ENCODE data around the gene DNAH9. TPM values are rescaled to one million over a fixed set of nuclear protein-coding genes. Genes with fewer than 3 reads are reported as not detected.

The DNAH9 gene
- total RNA-seq, 1 experiment from 2014 or later: not detected

DNA sequence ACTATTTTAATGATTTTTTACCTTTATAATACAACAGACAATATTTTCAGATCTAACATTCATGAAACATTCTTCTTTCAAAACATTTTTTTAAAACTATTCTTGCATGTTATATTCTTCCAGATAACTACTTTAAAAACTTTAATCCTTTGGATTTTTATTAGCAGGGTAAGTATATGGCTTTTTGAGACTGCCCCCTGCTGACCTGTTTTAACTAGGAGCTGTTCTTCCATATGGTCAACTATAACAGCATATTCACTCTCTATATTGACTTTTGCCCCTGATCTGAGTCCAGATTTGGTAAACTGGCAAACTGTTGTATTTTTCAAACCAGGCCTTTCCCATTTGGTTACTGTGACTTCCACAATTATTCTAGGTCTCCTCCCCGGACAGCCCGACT, 382.5 kb downstream of the DNAH9 start:
- Mint-ChIP-seq H3K27ac (ENCODE audit: unreplicated experiment) (no peak overlapping the region), H3K27me3 (ENCODE audit: insufficient read depth, unreplicated experiment) (no peaks in the 10 kb centered on the region), H3K4me1 (ENCODE audit: low read depth, unreplicated experiment) (no peaks in the 10 kb centered on the region), H3K9me3 (ENCODE audit: unreplicated experiment) (no peaks in the 10 kb centered on the region), H3K4me3 (ENCODE audit: unreplicated experiment) (no peak overlapping the region), H3K36me3 (ENCODE audit: insufficient read depth, unreplicated experiment) (no peaks in the 10 kb centered on the region)
- Histone ChIP-seq H3K9me3 (no peaks in the 10 kb centered on the region), H3K4me1 (no peaks in the 10 kb centered on the region), H3K36me3 (ENCODE audit: control insufficient read depth, insufficient read depth, low read length) (no peaks in the 10 kb centered on the region; the same call in 1 of the 2 replicates), H3K27me3 (replicated peaks; ENCODE audit: control insufficient read depth, insufficient read depth, low read length) (no peaks in the 10 kb centered on the region), H3K4me3 (ENCODE audit: low read depth, low read length) (no peak overlapping the region)
- no peak for DNase-seq
- intact Hi-C loops (cut with micrococcal nuclease; ENCODE audit: unreplicated experiment): no loop called here
- ChIA-PET POLR2A (no interaction called here), CTCF (interaction anchor here (0.6 kb wide), 1 partner anchor 258 kb away, joined by 4 read pairs; no protein-coding TSS in a partner anchor)
- BruUV-seq (replicated peaks): no TSS peak
- TF ChIP-seq CTCF (IDR thresholded peaks at IDR 0.05; ENCODE audit: insufficient read depth in 1 of 2, low read depth in 1 of 2, low read length in 1 of 2, severe bottlenecking in 1 of 2, unreplicated experiment in 1 of 2): no peak

DNA sequence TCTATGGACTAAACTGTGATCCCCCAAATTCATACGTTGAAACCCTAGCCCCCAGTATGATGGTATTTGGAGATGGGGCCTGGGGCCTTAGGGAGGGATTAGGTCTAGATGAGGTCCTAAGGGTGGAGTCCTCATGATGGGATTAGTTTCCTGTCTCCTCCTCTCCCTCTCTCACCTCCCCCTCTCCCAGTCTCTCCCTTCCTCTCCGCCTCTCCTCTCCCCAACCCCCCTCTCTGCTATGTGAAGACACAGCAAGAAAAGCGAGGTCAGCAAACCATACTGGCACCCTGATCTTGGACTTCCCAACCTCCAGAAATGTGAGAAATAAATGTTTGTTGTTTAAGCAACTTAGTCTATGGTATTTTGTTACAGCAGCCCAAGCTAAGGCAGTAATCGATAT, 383.6 kb downstream of the DNAH9 start:
- Mint-ChIP-seq H3K36me3 (ENCODE audit: insufficient read depth, unreplicated experiment) (no peaks in the 10 kb centered on the region), H3K27ac (ENCODE audit: unreplicated experiment) (no peak overlapping the region), H3K4me3 (ENCODE audit: unreplicated experiment) (no peak overlapping the region), H3K9me3 (ENCODE audit: unreplicated experiment) (no peaks in the 10 kb centered on the region), H3K27me3 (ENCODE audit: insufficient read depth, unreplicated experiment) (no peaks in the 10 kb centered on the region), H3K4me1 (ENCODE audit: low read depth, unreplicated experiment) (no peaks in the 10 kb centered on the region)
- ChIA-PET CTCF (no interaction called here), POLR2A (no interaction called here)
- Histone ChIP-seq H3K9me3 (no peaks in the 10 kb centered on the region), H3K4me3 (ENCODE audit: low read depth, low read length) (no peak overlapping the region), H3K27me3 (replicated peaks; ENCODE audit: control insufficient read depth, insufficient read depth, low read length) (no peaks in the 10 kb centered on the region), H3K4me1 (no peaks in the 10 kb centered on the region), H3K36me3 (ENCODE audit: control insufficient read depth, insufficient read depth, low read length) (no peaks in the 10 kb centered on the region; the same call in 1 of the 2 replicates)
- no TSS peak for BruUV-seq (replicated peaks)
- intact Hi-C loops (cut with micrococcal nuclease; ENCODE audit: unreplicated experiment): no loop called here
- TF ChIP-seq CTCF (IDR thresholded peaks at IDR 0.05; ENCODE audit: insufficient read depth in 1 of 2, low read depth in 1 of 2, low read length in 1 of 2, severe bottlenecking in 1 of 2, unreplicated experiment in 1 of 2): no peak
- no peak for DNase-seq

DNA sequence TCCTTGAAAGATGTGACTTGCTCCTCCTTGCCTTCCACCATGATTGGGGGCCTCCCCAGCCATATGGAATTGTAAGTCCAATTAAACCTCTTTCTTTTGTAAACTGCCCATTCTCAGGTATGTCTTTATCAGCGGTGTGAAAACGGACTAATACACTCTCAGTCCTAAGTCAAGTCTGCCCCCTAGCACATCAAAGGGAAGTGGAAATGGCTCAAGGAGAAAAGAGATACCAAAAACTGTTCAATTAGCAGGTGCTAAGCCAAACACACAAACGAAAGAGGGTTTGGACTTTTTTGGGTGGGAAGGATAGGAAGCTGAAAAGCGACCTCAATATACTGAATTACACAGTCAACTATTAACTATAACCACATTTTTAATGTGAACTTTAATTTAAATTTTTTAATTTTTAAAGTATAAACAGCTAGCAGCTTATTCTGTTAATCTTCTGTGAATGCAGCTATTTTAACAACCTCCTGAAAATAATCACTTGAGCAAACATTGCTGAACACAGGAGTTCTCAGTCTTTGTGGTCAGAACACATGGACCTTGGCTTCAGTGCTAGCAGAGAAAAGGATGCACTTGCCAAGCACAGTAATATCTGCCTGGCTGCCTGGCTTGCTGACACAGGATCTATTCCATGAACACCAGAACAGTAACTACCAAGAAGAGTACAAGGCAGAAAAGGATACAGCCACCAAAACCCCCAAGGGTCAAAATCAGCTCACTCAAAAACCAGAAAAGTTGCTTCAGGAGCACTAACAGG, 388.1 kb downstream of the DNAH9 start:
- intact Hi-C loops (cut with micrococcal nuclease; ENCODE audit: unreplicated experiment): no loop called here
- Mint-ChIP-seq H3K27ac (ENCODE audit: unreplicated experiment) (no peak overlapping the region), H3K4me3 (ENCODE audit: unreplicated experiment) (no peak overlapping the region), H3K27me3 (ENCODE audit: insufficient read depth, unreplicated experiment) (no peaks in the 10 kb centered on the region), H3K9me3 (ENCODE audit: unreplicated experiment) (no peaks in the 10 kb centered on the region), H3K4me1 (ENCODE audit: low read depth, unreplicated experiment) (no peaks in the 10 kb centered on the region), H3K36me3 (ENCODE audit: insufficient read depth, unreplicated experiment) (no peaks in the 10 kb centered on the region)
- BruUV-seq (replicated peaks): no TSS peak
- Histone ChIP-seq H3K36me3 (ENCODE audit: control insufficient read depth, insufficient read depth, low read length) (no peaks in the 10 kb centered on the region; the same call in 1 of the 2 replicates), H3K9me3 (no peaks in the 10 kb centered on the region), H3K27me3 (replicated peaks; ENCODE audit: control insufficient read depth, insufficient read depth, low read length) (no peaks in the 10 kb centered on the region), H3K4me1 (no peaks in the 10 kb centered on the region), H3K4me3 (ENCODE audit: low read depth, low read length) (no peak overlapping the region)
- no peak for DNase-seq
- no peak for TF ChIP-seq CTCF (IDR thresholded peaks at IDR 0.05; ENCODE audit: insufficient read depth in 1 of 2, low read depth in 1 of 2, low read length in 1 of 2, severe bottlenecking in 1 of 2, unreplicated experiment in 1 of 2)
- ChIA-PET POLR2A (no interaction called here), CTCF (interaction anchor here (1.8 kb wide), 1 partner anchor 11 kb away, joined by 6 read pairs; the partner anchor contains the start of gene ZNF18)
